ENCODE results near the gene SSH3.
"Not testable (repeated sequence)": the region's sequence is repeated elsewhere in the genome, so short reads cannot be mapped to it uniquely, and the experiment has no call there.

The SSH3 gene, protein sequence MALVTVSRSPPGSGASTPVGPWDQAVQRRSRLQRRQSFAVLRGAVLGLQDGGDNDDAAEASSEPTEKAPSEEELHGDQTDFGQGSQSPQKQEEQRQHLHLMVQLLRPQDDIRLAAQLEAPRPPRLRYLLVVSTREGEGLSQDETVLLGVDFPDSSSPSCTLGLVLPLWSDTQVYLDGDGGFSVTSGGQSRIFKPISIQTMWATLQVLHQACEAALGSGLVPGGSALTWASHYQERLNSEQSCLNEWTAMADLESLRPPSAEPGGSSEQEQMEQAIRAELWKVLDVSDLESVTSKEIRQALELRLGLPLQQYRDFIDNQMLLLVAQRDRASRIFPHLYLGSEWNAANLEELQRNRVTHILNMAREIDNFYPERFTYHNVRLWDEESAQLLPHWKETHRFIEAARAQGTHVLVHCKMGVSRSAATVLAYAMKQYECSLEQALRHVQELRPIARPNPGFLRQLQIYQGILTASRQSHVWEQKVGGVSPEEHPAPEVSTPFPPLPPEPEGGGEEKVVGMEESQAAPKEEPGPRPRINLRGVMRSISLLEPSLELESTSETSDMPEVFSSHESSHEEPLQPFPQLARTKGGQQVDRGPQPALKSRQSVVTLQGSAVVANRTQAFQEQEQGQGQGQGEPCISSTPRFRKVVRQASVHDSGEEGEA

DNA sequence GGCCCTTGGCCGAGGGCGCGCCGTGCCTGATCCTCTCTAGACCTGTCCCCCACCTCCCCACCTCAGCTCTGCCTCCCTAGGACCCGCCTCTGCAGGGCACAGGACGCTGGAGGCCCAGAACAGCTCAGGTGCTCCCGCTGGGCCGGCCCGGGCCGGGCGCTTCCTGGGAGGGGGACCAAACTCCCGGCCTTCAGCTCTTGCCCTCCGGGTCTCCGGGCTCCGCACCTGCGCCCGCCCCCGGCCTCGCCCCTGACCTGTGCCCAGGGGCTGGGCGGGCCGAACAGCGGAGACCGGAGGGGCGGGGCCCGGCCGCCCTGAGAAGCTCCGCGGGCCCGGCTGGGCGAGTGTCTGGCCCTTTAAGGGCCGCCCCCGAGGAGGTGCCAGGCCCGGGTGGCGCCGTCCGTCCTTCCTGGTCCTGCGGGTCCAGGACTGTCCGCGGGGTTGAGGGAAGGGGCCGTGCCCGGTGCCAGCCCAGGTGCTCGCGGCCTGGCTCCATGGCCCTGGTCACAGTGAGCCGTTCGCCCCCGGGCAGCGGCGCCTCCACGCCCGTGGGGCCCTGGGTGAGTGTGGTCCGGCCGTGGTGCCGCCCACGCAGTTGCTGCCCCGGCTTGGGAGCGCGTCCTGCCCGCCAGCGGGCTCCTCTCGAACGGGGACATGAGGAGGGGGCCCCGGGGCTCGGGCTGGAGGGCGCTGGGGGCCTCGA lies at the start of gene SSH3:
TSS of gene SSH3 (plus strand) at position 399 of the 703 bp plus-strand sequence. CDS start at position 495, 96 bp downstream.
- DNase-seq (ENCODE audit: low read depth) = no peak

- DNase-seq (ENCODE audit: low read depth) = no peak
Observed at GRCh38 chr11:67253872-67254624, 49.3 kb upstream of the SSH3 start.

DNA sequence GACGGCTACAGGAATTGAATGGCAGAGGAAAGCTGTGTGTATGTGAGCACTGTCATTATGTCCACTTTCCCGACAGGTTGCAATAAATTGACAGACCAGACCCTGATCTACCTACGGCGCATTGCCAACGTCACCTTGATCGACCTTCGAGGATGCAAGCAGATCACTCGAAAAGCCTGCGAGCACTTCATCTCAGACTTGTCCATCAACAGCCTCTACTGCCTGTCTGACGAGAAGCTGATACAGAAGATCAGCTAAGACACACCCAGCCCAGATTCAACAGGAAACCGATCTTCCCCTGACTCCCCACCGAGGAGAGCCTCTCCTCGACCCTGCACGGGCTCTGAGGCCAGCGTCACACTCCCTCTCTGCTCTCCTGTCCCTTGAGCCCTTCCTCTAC lies 48.5 kb upstream of the SSH3 start:
- no peak for DNase-seq (ENCODE audit: low read depth)

DNA sequence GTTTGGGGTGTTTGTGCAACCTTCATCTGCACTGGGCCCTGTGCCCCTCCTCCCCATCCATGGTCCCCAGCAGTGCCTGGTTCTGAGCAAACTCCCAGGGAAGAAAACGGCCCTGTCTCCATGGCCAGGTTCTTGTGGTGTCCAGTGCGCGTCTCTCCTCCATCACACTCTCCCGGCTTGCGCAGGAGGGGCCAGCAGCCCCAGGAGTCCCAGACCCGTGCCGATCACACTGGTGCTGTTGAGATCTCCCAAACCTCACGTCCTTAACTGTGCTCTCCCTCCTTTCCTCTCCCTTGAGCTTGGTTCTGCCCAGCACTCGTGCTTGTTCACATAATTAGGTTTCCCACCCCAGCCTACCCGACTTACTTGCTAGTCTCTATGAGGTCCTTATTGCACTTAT lies 48.0 kb upstream of the SSH3 start:
- no peak for DNase-seq (ENCODE audit: low read depth)

DNA sequence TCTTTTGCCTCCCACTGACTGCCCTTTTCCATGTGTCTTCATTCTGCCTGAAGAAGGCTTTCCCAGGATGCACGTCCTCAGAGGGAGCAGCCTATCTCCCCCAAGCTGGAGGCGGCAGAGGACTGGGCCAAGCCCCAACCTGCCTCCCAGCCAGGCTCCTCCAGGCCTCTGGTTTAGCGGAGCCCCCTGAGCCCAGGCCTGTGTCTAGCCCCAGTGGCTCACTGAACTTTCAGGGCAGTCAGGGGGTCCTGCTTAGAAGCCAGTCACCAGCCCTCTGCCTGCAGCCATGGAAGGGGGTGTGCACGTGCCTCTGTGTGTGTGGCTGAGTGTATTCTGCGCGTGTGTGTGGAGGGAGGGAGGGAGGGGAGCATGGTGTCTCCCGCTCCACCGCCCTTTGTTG lies 47.5 kb upstream of the SSH3 start:
- DNase-seq (ENCODE audit: low read depth) = no peak

DNA sequence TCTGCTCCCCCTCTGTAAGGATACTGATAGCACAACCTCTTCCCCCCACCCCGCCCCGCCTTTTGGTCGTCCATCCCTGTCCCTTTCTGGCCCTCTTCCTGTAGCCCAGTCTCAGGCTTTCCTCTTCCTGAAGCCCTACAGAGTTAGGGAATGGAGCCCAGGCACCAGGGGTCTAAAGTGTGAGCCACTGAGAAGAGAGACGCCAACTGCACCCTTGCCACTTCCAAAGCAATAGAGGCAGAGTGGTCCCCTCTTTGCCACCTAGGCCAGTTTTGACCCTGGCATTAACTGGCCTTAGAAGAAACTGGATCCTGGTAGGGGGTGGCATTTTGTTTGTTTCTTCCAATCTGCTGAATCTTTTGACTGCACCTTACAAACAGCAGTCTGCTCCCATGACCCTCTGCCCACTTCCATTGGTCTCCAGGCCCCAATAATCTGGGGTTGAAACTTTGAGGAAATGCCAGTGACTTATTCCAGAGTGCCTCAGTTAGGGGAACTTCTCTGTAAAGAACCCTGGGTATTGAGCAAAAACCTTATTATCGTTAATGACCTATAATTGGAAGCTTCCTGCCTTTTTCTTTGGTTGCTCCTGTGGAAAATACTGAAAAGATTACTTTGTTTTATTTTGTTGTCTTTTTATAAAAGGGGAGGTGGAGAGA lies 46.7 kb upstream of the SSH3 start:
- DNase-seq (ENCODE audit: low read depth) = no peak

- no peak for DNase-seq (ENCODE audit: low read depth)
Observed at GRCh38 chr11:67260406-67260805, 42.9 kb upstream of the SSH3 start.

- DNase-seq (ENCODE audit: low read depth) = not testable (repeated sequence)
Observed at GRCh38 chr11:67260885-67261639, 42.3 kb upstream of the SSH3 start.

GRCh38 chr11:67261640-67261945 lies 41.7 kb upstream of the SSH3 start:
- DNase-seq (ENCODE audit: low read depth) = no peak

GRCh38 chr11:67261946-67262681 lies 41.2 kb upstream of the SSH3 start:
- DNase-seq (ENCODE audit: low read depth) = no peak

- no peak for DNase-seq (ENCODE audit: low read depth)
Observed at GRCh38 chr11:67262731-67263675, 40.3 kb upstream of the SSH3 start.

DNA sequence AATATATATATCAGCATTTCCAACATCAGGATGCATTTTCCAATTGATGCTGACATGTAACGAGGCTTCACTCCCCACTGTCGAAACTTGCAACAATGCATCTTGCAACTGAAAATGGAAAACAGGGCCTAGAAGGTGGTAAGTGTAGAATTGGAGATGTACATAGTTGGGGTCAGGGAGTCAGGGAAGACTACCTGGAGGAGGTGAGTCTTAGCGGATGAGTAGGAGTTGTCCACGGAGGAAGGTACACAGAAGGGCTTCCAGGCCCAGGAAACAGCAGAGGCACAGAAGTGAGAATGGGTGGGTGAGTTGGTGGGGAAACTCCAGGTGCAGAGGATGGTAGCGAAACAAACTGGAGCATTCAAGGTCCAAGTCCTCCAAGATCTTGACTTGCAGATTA lies 39.1 kb upstream of the SSH3 start:
- no peak for DNase-seq (ENCODE audit: low read depth)

- DNase-seq (ENCODE audit: low read depth) = no peak
Observed at GRCh38 chr11:67264877-67265632, 38.3 kb upstream of the SSH3 start.

DNA sequence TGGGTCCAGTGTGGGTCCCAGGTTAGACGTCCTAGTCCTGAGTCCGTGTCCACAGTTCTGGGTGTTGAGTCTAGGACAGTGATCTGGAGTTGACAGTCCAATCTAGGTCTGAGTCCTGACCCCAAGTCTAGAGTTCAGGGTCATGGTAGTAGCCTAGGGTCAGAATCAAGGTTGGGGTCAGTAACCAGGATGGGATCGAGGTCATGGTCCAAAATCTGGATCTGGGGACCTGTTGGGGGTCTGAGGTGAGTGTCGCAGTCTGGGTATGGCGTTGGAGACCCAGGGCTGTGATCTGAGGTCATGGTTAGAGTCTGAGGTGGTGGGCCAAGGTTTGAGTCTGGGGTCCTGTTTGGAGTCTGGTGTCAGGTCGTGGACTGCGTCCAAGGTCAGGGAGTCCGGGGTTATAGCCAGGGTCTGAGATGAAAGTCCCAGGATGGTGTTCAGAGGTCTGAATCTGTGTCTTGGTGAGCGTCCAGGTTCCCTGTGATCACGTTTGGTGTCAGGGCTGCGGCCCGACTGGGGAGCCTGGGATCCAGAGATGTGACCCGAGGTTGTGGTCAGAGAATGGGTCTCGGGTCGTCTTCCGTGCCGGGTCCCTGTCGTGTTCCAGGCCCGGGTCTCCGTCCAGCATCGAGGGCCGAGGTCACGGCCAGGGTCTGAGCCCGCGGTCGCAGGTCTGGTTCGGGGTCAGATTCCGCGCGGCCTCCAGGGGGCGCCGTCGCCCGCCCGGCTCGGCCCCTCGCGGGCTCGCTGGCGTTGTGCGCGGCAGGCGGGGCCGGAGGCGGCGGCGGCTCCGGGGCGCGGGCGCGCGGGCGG lies 37.5 kb upstream of the SSH3 start:
- DNase-seq (ENCODE audit: low read depth) = no peak

DNA sequence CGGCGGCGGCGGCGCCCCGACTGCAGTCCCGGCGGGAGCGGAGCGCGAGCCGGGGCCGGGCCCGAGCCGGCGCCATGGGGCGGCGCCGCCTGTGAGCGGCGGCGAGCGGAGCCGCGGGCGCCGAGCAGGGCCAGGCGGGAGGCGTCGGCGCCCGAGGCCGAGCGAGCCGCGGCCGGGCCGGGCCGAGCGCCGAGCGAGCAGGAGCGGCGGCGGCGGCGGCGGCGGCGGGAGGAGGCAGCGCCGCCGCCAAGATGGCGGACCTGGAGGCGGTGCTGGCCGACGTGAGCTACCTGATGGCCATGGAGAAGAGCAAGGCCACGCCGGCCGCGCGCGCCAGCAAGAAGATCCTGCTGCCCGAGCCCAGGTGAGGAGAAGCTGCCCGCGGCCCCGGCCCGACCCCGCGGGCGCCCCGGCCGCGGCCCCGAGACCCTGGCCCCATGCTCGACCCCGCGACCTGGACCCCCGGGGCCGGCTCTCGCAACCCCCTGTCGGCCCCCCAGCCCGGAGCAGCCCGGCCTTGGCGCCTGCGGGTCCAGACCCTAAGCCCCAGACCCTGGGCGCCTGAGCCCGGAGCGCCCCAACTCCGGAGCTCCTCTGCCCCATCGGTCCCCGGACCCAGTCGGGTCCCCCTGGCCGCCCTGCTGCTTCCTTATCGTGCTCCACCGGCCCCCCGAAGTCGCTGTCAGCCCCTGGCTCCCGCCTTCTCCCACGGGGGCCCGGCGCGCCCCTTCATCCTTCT lies 36.7 kb upstream of the SSH3 start, which contains the start of gene GRK2:
TSS of gene GRK2 (plus strand) at position 25 of the 739 bp plus-strand sequence. CDS start at position 252, 227 bp downstream.
- DNase-seq (ENCODE audit: low read depth) = no peak

DNA sequence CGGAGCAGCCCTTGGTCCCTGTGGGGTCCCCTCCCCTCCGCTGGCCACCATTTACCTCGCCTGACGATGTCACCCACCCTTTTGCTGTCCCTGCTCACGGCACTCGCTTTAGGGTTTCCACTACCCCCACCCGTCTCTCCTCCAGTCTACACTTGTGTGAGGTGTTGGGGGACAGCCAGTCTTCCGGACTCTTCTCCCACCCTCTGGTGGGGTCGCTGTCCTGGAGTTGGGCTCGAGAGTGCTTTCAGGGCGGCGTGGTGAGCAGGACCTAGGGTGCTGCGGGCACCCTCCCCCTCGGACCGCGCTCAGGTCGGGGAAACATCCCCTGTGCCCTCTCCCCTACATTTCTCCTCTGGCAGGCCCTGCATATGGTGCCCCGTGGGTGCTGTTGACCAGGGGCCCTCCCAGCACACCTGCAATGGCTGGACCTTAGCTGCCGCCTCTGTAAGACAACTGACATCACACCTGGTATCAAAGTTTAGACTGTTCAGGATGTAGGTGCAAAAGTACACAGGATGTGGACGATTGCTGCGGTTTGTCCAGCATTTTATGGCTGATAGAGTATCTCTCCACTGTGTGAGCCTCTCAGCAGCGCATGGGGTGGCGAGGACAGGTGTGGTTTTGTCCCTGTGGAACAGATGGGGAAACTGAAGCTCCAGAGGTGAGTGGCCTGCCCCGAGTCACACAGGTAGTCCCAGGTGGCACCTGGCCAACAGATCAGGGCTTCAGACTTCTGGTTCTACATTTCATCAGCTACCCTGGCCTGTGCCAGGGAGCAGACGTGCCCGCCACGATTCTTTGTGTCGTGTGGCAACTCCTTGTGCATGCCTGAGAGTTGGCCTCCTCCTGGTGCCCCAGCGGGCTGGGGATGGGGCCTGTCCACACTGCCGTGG lies 35.9 kb upstream of the SSH3 start:
- DNase-seq (ENCODE audit: low read depth) = no peak
